HPDE6-E6E7 (cell line): ENCODE data around the gene VIPR2.

ENCODE experiments used
- DNase-seq: peaks from one replicate; pipeline ENCODE4 v3.0.0; 2011; ENCODE audit warnings: missing footprints; ENCODE audit errors: extremely low spot score

The VIPR2 gene

DNA sequence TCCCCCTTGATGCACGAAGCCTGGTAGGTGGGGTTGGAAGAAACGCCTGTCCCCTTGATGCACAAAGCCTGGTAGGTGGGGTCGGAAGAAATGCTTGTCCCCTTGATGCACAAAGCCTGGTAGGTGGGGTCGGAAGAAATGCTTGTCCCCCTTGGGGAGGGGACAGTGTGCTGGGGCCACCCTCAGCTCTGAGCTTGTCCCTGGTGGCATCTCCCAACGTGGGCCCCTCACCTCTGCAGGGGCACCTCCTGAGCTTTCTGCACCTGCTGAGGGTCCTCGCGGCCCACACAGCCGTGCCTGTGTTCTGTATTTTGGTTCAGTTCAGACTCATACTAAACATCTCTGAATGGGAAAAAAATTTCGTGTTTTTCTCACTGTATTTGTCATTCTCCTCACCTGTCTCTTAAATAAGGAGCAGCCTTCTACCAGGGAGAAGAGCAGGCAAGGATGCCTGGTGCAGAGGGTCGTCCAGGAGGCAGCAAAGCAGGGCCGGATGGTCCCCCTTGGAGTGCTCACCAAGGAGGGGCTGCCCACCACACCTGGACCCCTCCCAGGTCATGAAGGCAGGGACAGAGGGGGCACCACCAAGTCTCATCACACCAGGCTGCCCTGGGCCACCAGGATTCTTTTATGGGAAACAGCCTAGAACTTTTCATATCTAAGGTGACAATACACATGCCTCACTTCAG lies 24.7 kb downstream of the VIPR2 start:
- no peak for DNase-seq

GRCh38 chr7:159119026-159119741 lies 25.5 kb downstream of the VIPR2 start:
- DNase-seq, result no peak

- DNase-seq, result no peak
Measured at GRCh38 chr7:159118623-159119022, 26.0 kb downstream of the VIPR2 start.

DNA sequence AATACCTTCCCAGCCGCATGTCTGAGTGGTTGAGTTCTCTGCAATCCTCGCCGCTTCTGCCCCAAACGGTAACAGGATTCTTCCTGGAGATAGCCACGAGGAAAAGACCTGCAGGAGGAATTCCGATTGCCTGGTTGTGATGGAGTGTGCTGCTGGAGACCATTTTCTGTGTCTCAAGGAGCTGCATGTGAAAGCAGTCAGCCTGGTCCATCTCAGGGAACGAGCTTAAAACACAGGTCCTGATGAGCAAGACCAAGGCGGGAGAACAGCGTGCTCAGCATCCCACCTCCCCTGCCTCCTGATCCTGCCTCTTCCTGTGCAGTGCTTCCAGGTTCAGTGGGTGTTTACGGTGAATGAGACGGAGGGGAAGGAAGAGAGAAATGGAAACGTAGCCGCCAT lies 26.5 kb downstream of the VIPR2 start:
- DNase-seq, result no peak

DNA sequence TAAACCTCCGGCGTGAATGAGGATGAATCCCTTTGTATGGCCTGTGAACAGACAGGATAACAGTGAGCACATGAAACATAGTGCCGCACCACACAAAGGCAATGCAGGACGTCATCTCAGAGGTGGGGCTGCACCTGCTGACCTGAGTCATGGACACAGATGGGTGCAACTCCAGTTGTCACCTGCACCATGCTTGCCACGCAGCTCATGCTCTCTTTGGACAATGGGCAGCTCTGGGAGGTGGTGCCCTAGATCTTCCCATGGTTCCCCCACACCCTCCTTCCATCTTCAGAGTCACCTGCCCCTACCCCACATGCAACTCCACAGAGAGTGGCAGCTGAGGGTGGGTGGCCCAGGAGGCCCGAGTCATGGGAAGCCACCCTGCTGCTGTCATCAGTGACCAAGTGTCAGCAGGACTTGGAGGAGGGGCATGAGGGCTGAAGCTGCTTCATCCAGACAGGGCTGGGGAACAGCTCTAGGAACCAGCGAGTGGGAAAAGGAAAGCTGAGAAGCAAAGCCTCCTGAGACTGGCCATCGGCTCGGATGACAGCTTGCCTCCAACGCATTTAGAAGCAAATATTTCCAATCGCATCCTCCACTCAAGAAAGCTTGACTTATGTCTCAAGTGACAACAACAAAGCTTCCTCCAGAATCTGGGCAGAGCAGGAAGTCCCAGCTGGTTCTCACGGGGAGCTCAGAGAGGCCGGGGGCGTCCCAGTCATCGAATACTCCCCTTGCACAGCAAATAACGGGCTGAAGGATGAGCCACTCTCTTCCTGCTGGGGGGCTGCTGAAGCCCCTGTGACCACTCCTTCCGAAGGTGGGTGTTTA lies 27.1 kb downstream of the VIPR2 start:
- DNase-seq, result no peak

- no peak for DNase-seq
Measured at GRCh38 chr7:159116581-159117339, 27.9 kb downstream of the VIPR2 start.

DNA sequence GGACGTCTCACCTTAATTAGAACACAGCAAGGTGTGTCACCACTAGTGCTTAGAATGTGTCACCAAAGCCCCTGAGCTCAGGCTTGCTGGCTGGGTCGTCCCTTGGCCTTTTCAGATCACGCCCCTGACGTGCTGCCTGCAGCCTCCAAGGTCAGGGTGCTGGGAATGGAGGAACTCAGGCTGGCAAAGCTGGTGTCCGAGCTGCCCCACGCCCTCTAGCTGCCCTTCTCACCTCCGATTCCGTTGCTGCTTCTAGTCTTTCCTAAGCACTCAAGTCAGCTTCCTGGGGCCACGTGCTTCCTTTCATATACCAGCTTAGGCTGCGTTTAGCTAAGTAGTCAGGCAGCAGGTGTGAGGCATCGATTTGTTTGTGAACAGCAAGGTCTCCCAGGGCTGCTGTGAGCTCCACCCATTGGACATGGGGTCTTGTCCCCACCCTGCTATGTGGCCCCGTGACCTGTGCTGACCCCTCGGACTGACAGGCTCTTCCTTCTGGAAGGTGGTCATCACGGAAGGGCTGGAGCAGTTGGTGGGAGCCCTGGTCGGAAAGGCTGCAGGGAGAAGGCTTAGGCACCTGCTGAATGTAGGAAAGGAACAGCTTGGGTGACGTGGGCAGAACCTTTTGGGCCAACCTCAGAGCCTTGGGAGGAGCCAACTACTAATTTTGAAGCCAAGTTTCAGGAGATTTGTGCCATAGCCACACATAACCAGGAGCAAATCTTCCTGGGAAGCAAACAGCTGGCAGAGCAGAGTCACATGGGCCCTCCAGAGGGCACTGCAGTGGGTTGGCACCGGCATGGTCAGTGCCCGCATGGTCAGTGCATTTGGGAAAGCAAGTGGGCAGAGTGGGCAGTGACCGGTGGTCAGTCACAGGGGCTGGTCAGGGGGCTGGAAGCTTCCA lies 28.8 kb downstream of the VIPR2 start:
- DNase-seq, result no peak

GRCh38 chr7:159114981-159115380 lies 29.7 kb downstream of the VIPR2 start:
- DNase-seq, result no peak

DNA sequence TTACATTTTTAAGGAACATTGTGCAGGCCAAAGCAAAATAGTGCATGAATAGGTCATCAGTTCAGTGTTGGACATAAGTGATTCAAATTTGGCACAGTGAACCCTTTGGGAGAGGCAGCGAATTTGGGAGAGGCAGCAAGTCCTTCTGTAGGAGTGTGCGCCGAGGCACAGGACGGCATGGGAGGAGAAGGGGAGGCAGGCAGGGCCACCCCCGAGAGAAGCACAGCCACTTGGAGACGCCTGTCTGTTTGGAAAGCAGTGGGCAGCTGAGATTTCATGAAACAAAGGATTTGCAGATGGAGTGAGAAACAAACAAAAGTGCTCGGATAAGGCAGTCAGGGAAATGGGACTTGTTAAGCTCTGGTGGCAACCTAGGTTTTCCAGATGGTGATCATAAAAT lies 30.6 kb downstream of the VIPR2 start:
- no peak for DNase-seq

- no peak for DNase-seq
Measured at GRCh38 chr7:159113056-159113455, 31.6 kb downstream of the VIPR2 start.

GRCh38 chr7:159112136-159113011 lies 32.3 kb downstream of the VIPR2 start:
- no peak for DNase-seq

GRCh38 chr7:159109653-159110035 lies 35.0 kb downstream of the VIPR2 start:
- no peak for DNase-seq

- DNase-seq, result no peak
Measured at GRCh38 chr7:159108941-159109652, 35.6 kb downstream of the VIPR2 start.

DNA sequence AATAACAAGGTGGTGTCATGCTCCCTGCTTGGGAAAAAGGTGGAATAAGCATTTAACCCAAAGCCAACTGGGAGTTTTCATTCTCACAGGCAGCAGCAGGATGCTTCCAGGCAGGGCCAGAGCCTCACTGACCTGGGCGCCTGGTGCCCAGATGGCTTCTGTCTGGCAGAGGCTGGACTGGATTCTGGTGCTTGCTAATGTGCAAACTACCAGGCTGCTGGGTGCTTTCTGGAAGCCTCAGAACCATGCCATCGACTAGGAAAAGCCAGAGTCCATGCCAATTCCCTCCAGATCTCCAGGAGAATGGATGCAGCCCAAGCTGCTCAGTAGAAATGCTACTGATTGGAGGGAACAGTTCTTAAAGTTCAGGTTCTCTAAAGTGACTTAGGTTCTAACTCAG lies 36.2 kb downstream of the VIPR2 start:
- DNase-seq, result no peak

DNA sequence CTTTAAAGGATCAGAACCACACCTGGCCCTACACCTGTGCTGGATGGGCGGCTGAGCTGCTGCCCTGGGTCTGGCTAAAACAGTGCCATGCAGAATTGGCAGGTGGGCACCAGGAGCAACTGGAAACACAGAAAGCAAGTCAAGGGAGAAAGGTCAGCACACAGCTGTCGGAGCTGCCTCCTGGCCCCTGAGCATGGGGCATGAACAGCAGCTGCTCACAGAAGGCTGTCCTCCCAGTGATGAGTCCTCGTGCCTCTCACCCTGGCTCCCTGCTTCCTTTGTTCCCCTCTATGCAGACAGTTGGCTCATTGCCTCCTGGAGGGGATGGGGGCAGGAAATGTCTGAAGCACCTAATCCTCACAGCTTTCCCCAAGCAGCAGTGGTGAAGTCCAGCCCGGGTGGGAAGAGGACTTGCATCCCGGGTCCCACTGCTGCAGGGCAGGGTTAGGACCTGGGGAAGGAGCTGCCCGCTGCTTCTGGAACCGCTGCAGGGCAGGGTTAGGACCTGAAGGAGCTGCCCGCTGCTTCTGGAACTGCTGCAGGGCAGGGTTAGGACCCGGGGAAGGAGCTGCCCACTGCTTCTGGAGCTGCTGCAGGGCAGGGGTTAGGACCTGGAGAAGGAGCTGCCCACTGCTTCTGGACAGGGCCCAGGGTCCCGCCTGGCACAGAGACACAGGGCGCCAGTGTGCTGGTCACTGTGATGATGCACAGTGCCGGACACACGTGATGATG lies 37.3 kb downstream of the VIPR2 start:
- no peak for DNase-seq

- no peak for DNase-seq
Measured at GRCh38 chr7:159105832-159106811, 38.5 kb downstream of the VIPR2 start.

DNA sequence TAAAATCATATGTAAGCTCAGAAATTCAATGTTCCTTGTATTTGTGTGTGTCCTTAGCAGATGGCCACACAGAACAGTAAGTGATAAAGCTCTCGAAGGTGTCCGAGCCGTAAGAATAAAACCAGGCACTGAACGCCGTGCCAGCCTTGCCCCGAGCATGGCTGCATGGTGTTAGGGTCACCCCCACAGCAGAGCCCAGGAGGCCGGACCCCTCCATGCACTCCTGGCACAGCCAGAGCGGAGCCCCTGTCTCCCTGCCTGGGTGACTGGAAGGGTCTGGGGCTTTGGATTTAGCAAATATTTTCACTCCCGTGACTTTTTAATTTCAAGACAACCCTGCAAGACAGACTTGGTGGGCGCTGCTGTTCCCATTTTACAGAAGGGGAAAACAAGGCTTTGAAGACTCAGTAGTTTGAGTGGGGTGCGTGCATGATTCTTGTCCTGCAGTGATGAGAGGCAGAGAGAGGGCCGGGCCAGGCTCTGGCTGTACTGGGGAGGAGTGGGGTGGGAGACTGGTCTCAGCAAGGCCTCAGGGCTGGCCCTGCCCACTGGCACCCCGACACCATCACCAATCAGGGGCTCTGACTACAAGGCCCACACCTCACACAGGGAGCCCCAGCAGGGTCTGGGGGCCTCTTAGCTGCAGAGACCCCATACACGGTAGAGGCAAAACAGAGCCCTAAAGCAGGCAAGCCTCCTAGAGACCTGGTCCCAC lies 39.4 kb downstream of the VIPR2 start:
- DNase-seq, result no peak
